Left forelimb (tissue), 1 donor: ENCODE measurements around the gene FREM1.
A peak's percentile ranks its signal among the peaks of the same experiment; 100 is the strongest.

Experiments
- DNase-seq: peaks from one replicate; pipeline ENCODE4 v3.0.0-alpha.2; 2018; ENCODE audit warnings: low spot score

The FREM1 gene

GRCh38 chr9:14870090-14870489, 40.1 kb downstream of the FREM1 start:
- DNase-seq = no peak

- no peak for DNase-seq
Observed at GRCh38 chr9:14869671-14870070, 40.6 kb downstream of the FREM1 start.

- DNase-seq = no peak
Observed at GRCh38 chr9:14868772-14869583, 41.2 kb downstream of the FREM1 start.

GRCh38 chr9:14868418-14868771, 41.8 kb downstream of the FREM1 start:
- no peak for DNase-seq

GRCh38 chr9:14866200-14866749, 44.0 kb downstream of the FREM1 start:
- DNase-seq = no peak

- DNase-seq = no peak
Observed at GRCh38 chr9:14864309-14864708, 45.9 kb downstream of the FREM1 start.

- DNase-seq = no peak
Observed at GRCh38 chr9:14863402-14863801, 46.8 kb downstream of the FREM1 start.

- no peak for DNase-seq
Observed at GRCh38 chr9:14857449-14858305, 52.6 kb downstream of the FREM1 start.

- DNase-seq = no peak
Observed at GRCh38 chr9:14849851-14850250, 60.4 kb downstream of the FREM1 start.

GRCh38 chr9:14849296-14849695, 60.9 kb downstream of the FREM1 start:
- DNase-seq = no peak

- DNase-seq = peak; percentile 68
Observed at GRCh38 chr9:14846871-14847311, 63.3 kb downstream of the FREM1 start.

- no peak for DNase-seq
Observed at GRCh38 chr9:14843163-14843562, 67.1 kb downstream of the FREM1 start.

- DNase-seq = no peak
Observed at GRCh38 chr9:14842269-14842668, 68.0 kb downstream of the FREM1 start.

GRCh38 chr9:14838701-14839100, 71.5 kb downstream of the FREM1 start:
- no peak for DNase-seq

- DNase-seq = no peak
Observed at GRCh38 chr9:14836885-14837284, 73.3 kb downstream of the FREM1 start.

GRCh38 chr9:14831661-14832060, 78.6 kb downstream of the FREM1 start:
- no peak for DNase-seq

- no peak for DNase-seq
Observed at GRCh38 chr9:14831074-14831473, 79.2 kb downstream of the FREM1 start.

- DNase-seq = no peak
Observed at GRCh38 chr9:14830057-14830456, 80.2 kb downstream of the FREM1 start.

- no peak for DNase-seq
Observed at GRCh38 chr9:14829204-14829603, 81.0 kb downstream of the FREM1 start.

GRCh38 chr9:14827805-14828204, 82.4 kb downstream of the FREM1 start:
- DNase-seq = no peak

GRCh38 chr9:14824481-14824880, 85.7 kb downstream of the FREM1 start:
- DNase-seq = no peak

GRCh38 chr9:14823800-14824199, 86.4 kb downstream of the FREM1 start:
- no peak for DNase-seq

GRCh38 chr9:14822666-14823065, 87.6 kb downstream of the FREM1 start:
- no peak for DNase-seq
